CD4-positive, CD25-positive, alpha-beta regulatory T cell (primary cell): ENCODE measurements around the gene DNMT3B. TPM values are rescaled to one million over a fixed set of nuclear protein-coding genes. Genes with fewer than 3 reads are reported as not detected.
"Not testable (repeated sequence)": the region's sequence is repeated elsewhere in the genome, so short reads cannot be mapped to it uniquely, and the experiment has no call there.

ENCODE experiments used
- ATAC-seq, 2 donors: fragments of 150-1000 bp; cut with Tn5 transposase; one replicate each; pipeline ENCODE4 v1.10.0; 2021; ENCODE audit warnings: low read depth in 2 of 2, moderate number of reproducible peaks in 2 of 2, moderate library complexity in 1 of 2
- DNase-seq, 3 donors: peaks; one replicate each; pipeline versions ENCODE4 v3.0.0 to v3.0.0-alpha.2; 2012 to 2022; ENCODE audit warnings: mixed read lengths in 1 of 3
- H3K27ac ChIP-seq: one replicate; pipeline ENCODE4 v1.7.0; 2013; ENCODE audit warnings: mild to moderate bottlenecking, low read length; ENCODE audit not compliant: insufficient read depth, poor library complexity, severe bottlenecking
- H3K27me3 ChIP-seq: one replicate; pipeline ENCODE4 v1.7.0; 2013; ENCODE audit warnings: low read length; ENCODE audit not compliant: control insufficient read depth, insufficient read depth
- H3K36me3 ChIP-seq: one replicate; pipeline ENCODE4 v1.7.0; 2013; ENCODE audit warnings: mild to moderate bottlenecking, low read length, moderate library complexity; ENCODE audit not compliant: control insufficient read depth, insufficient read depth
- H3K4me1 ChIP-seq: 2 replicates; pipeline ENCODE4 v1.7.0; 2013; ENCODE audit warnings: mild to moderate bottlenecking, low read length; ENCODE audit not compliant: insufficient read depth, control insufficient read depth, poor library complexity, severe bottlenecking
- H3K4me3 ChIP-seq: one replicate; pipeline ENCODE4 v1.7.0; 2013; ENCODE audit warnings: low read depth, mild to moderate bottlenecking, low read length, moderate library complexity
- H3K9me3 ChIP-seq, 2 experiments: 1 replicate in 1 of 2; 2 replicates in 1 of 2; pipeline ENCODE4 v1.7.0; 2013; ENCODE audit warnings: low read length in 2 of 2, mild to moderate bottlenecking in 1 of 2, moderate library complexity in 1 of 2; ENCODE audit not compliant: control insufficient read depth in 2 of 2
- H3K27ac Mint-ChIP-seq, 3 donors: one replicate each; pipeline ENCODE4 v1.8.0; 2020 to 2022; ENCODE audit warnings: mild to moderate bottlenecking in 3 of 3, mixed read lengths in 3 of 3, moderate library complexity in 2 of 3
- H3K27me3 Mint-ChIP-seq: one replicate; pipeline ENCODE4 v1.8.0; 2022; ENCODE audit warnings: mild to moderate bottlenecking, mixed read lengths
- H3K36me3 Mint-ChIP-seq: one replicate; pipeline ENCODE4 v1.8.0; 2020; ENCODE audit warnings: mixed read lengths
- H3K4me1 Mint-ChIP-seq, 4 donors: one replicate each; pipeline ENCODE4 v1.8.0; 2020 to 2022; ENCODE audit warnings: mixed read lengths in 4 of 4, mild to moderate bottlenecking in 1 of 4
- H3K4me3 Mint-ChIP-seq, 4 donors: one replicate each; pipeline ENCODE4 v1.8.0; 2020 to 2022; ENCODE audit warnings: mild to moderate bottlenecking in 4 of 4, mixed read lengths in 4 of 4, moderate library complexity in 3 of 4
- H3K9me3 Mint-ChIP-seq, 7 donors: one replicate each; pipeline ENCODE4 v1.8.0; 2020 to 2022; ENCODE audit warnings: mixed read lengths in 7 of 7, mild to moderate bottlenecking in 3 of 7, moderate library complexity in 2 of 7
- polyA plus RNA-seq, 4 donors: library from polyadenylated mRNA; unstranded; fragments of 300-500 nt; fragmentation: Illumina TruSeq; gene quantifications; one replicate each; pipeline ENCODE4 v1.2.3, GENCODE V29; 2021
- total RNA-seq: library from RNA; stranded (reverse); gene quantifications from one replicate; pipeline ENCODE4 v1.2.3, GENCODE V29; 2022

The DNMT3B gene
- total and polyA plus RNA-seq, 5 donors from 2014 or later = 0.14 to 0.47 TPM; not detected in 3

- ATAC-seq (peak; percentile 69 to 74), DNase-seq (peak; percentile 54 to 75 (median 68))
- no peaks in the 10 kb centered on the region for H3K9me3 Mint-ChIP-seq
- Histone ChIP-seq H3K36me3 (no peaks in the 10 kb centered on the region), H3K27me3 (no peaks in the 10 kb centered on the region), H3K9me3 (no peaks in the 10 kb centered on the region), H3K4me3 (no peak overlapping the region), H3K27ac (no peak overlapping the region), H3K4me1 (peaks cover 28% of the 10 kb centered on the region)
- H3K4me3 Mint-ChIP-seq = peak overlapping the region in 1 of 4 donors; percentile 0
- H3K36me3 Mint-ChIP-seq = no peaks in the 10 kb centered on the region
- H3K27me3 Mint-ChIP-seq = no peaks in the 10 kb centered on the region
- peaks cover 7 to 42% (median 22%) of the 10 kb centered on the region in 4 donors for H3K4me1 Mint-ChIP-seq
- peak overlapping the region in 1 of 3 donors; percentile 91 for H3K27ac Mint-ChIP-seq
Measured at GRCh38 chr20:32789896-32790750, 27.9 kb downstream of the DNMT3B start.

- Histone ChIP-seq H3K4me3 (no peak overlapping the region), H3K36me3 (no peaks in the 10 kb centered on the region), H3K4me1 (peaks cover 28% of the 10 kb centered on the region), H3K27me3 (no peaks in the 10 kb centered on the region), H3K9me3 (no peaks in the 10 kb centered on the region), H3K27ac (no peak overlapping the region)
- Mint-ChIP-seq H3K9me3 (no peaks in the 10 kb centered on the region), H3K27me3 (no peaks in the 10 kb centered on the region), H3K36me3 (no peaks in the 10 kb centered on the region), H3K27ac (peak overlapping the region in 1 of 3 donors; percentile 87), H3K4me1 (peaks cover 7 to 47% (median 23%) of the 10 kb centered on the region in 4 donors), H3K4me3 (no peak overlapping the region)
- no peak for ATAC-seq
- no peak for DNase-seq
Measured at GRCh38 chr20:32790751-32791057, 28.5 kb downstream of the DNMT3B start.

GRCh38 chr20:32792316-32792715 lies 30.1 kb downstream of the DNMT3B start:
- no peak overlapping the region for H3K4me3 ChIP-seq
- H3K36me3 ChIP-seq = no peaks in the 10 kb centered on the region
- H3K27me3 Mint-ChIP-seq = no peaks in the 10 kb centered on the region
- no peak for ATAC-seq
- H3K27ac ChIP-seq = peak overlapping the region; percentile 15
- peak overlapping the region in 2 of 3 donors; percentile 87 to 89 for H3K27ac Mint-ChIP-seq
- H3K27me3 ChIP-seq = no peaks in the 10 kb centered on the region
- H3K9me3 Mint-ChIP-seq = no peaks in the 10 kb centered on the region
- H3K4me3 Mint-ChIP-seq = no peak overlapping the region
- no peak for DNase-seq
- H3K9me3 ChIP-seq = no peaks in the 10 kb centered on the region
- peaks cover 7 to 55% (median 26%) of the 10 kb centered on the region in 4 donors for H3K4me1 Mint-ChIP-seq
- H3K36me3 Mint-ChIP-seq = no peaks in the 10 kb centered on the region
- peaks cover 28% of the 10 kb centered on the region for H3K4me1 ChIP-seq

GRCh38 chr20:32792731-32793458 lies 30.7 kb downstream of the DNMT3B start:
- DNase-seq (no peak), ATAC-seq (no peak)
- Histone ChIP-seq H3K27me3 (no peaks in the 10 kb centered on the region), H3K4me1 (peaks cover 28% of the 10 kb centered on the region), H3K9me3 (no peaks in the 10 kb centered on the region), H3K36me3 (no peaks in the 10 kb centered on the region), H3K27ac (peak overlapping the region; percentile 56), H3K4me3 (peak overlapping the region; percentile 49)
- Mint-ChIP-seq H3K4me3 (peak overlapping the region in 3 of 4 donors; percentile 43 to 76 (median 49)), H3K4me1 (peaks cover 7 to 55% (median 26%) of the 10 kb centered on the region in 4 donors), H3K27ac (peak overlapping the region; percentile 83 to 89 (median 87)), H3K27me3 (no peaks in the 10 kb centered on the region), H3K9me3 (peaks cover 0 to under 1% (median 0%) of the 10 kb centered on the region in 7 donors), H3K36me3 (no peaks in the 10 kb centered on the region)

GRCh38 chr20:32796383-32796948 lies 34.3 kb downstream of the DNMT3B start:
- peaks cover 7 to 46% (median 21%) of the 10 kb centered on the region in 4 donors for H3K4me1 Mint-ChIP-seq
- H3K9me3 ChIP-seq = no peaks in the 10 kb centered on the region
- no peak overlapping the region for H3K4me3 ChIP-seq
- no peak overlapping the region for H3K27ac ChIP-seq
- peaks cover 28% of the 10 kb centered on the region for H3K4me1 ChIP-seq
- H3K9me3 Mint-ChIP-seq = peaks cover 0 to 2% (median 0%) of the 10 kb centered on the region in 7 donors
- no peaks in the 10 kb centered on the region for H3K36me3 Mint-ChIP-seq
- DNase-seq (no peak), ATAC-seq (no peak)
- no peaks in the 10 kb centered on the region for H3K27me3 Mint-ChIP-seq
- H3K27me3 ChIP-seq = no peaks in the 10 kb centered on the region
- H3K4me3 Mint-ChIP-seq = no peak overlapping the region
- peak overlapping the region in 2 of 3 donors; percentile 90 to 92 for H3K27ac Mint-ChIP-seq
- H3K36me3 ChIP-seq = no peaks in the 10 kb centered on the region

GRCh38 chr20:32796981-32797451 lies 34.8 kb downstream of the DNMT3B start:
- no peaks in the 10 kb centered on the region for H3K27me3 Mint-ChIP-seq
- Histone ChIP-seq H3K4me1 (peaks cover 27% of the 10 kb centered on the region), H3K4me3 (no peak overlapping the region), H3K36me3 (no peaks in the 10 kb centered on the region), H3K27me3 (no peaks in the 10 kb centered on the region), H3K27ac (no peak overlapping the region), H3K9me3 (no peaks in the 10 kb centered on the region)
- no peak overlapping the region for H3K4me3 Mint-ChIP-seq
- H3K4me1 Mint-ChIP-seq = peaks cover 7 to 42% (median 20%) of the 10 kb centered on the region in 4 donors
- DNase-seq = no peak
- H3K36me3 Mint-ChIP-seq = no peaks in the 10 kb centered on the region
- H3K27ac Mint-ChIP-seq = peak overlapping the region in 2 of 3 donors; percentile 90 to 92
- peaks cover 0 to 2% (median 0%) of the 10 kb centered on the region in 7 donors for H3K9me3 Mint-ChIP-seq
- no peak for ATAC-seq

GRCh38 chr20:32797571-32797970 lies 35.4 kb downstream of the DNMT3B start:
- not testable (repeated sequence) for H3K27me3 ChIP-seq, H3K9me3 Mint-ChIP-seq, H3K9me3 ChIP-seq, H3K27me3 Mint-ChIP-seq, H3K27ac ChIP-seq, ATAC-seq, DNase-seq, H3K36me3 ChIP-seq, H3K36me3 Mint-ChIP-seq, H3K4me3 Mint-ChIP-seq, H3K4me3 ChIP-seq
- Mint-ChIP-seq H3K4me1 (peaks cover 7 to 37% (median 19%) of the 10 kb centered on the region in 4 donors), H3K27ac (peak overlapping the region in 2 of 3 donors; percentile 11 to 40)
- H3K4me1 ChIP-seq = peaks cover 21% of the 10 kb centered on the region
